PFSK-1 (cell line): ENCODE data around the gene ADD3.

ENCODE experiments used
- POLR2AphosphoS5 ChIP-seq: IDR thresholded peaks from 2 replicates; pipeline ENCODE4 v1.6.1; 2012; ENCODE audit warnings: low read depth, mild to moderate bottlenecking, control low read depth, low read length, moderate library complexity
- TAF1 ChIP-seq: IDR thresholded peaks from 2 replicates; pipeline ENCODE4 v1.6.1; 2012; ENCODE audit warnings: low read length, control low read depth, borderline replicate concordance; ENCODE audit not compliant: insufficient read depth

DNA sequence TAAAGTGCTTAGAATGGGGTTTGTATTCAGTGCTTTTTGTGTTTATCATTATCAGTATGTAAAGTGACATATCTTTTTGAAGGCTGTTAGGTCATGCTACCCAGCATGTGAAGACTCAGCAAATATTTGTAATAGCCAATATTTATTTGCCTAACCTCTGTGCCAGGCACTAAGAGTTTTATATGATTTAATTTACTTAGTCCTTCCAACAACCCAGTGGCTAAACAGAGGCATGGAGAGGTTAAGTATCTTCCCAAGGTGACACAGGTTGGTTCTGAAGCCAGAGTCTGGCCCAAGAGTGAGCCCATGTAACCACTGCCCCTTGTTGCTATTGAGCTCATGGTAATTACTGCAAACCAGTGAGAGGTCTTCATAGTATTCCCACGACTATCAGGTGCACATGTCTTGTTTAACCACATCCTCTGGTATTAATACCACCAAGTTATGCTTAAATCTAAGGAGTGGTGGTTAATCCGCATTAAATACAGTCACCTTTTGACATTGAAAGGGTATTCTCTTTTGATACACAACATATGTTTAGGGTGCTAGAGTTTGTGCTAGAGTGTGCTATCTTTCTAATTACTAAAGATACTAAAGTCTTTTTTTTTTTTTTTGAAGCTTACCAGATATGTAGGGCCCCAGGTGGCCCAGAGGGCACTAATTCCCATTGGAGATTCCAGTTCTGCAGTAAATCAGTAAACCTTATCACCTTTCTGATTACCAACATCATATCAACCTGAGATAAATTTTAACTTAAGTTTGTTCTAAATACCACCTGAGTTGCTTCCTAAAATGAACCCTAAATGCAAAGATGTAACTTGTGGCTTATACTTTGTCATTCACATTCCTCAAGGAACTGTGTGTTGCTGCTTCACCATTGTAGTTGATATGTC is 2.9 kb downstream of the ADD3 start:
- TF ChIP-seq TAF1 (no peak), POLR2AphosphoS5 (no peak)
